Loucy (cell line): ENCODE results near the gene RAB6A.

Source experiments
- H2AFZ ChIP-seq: fragments of 200-600 bp; sonication (generic); 2 replicates; pipeline ENCODE4 v1.6.0; 2016; ENCODE audit warnings: antibody characterized with exemption, mild to moderate bottlenecking, low read length, moderate library complexity
- H3F3A ChIP-seq: fragments of 200-600 bp; 2 replicates; pipeline ENCODE4 v1.6.0; 2016; ENCODE audit warnings: antibody characterized with exemption, low read depth, mild to moderate bottlenecking
- H3K27me3 ChIP-seq: fragments of 200-600 bp; sonication (generic); 2 replicates; pipeline ENCODE4 v1.6.1; 2014; ENCODE audit warnings: low read length, mild to moderate bottlenecking; ENCODE audit not compliant: insufficient read depth, poor library complexity, severe bottlenecking
- H3K36me3 ChIP-seq: fragments of 200-600 bp; sonication (generic); 2 replicates; pipeline ENCODE4 v1.6.1; 2016; ENCODE audit warnings: low read length; ENCODE audit not compliant: insufficient read depth
- H3K4me1 ChIP-seq: fragments of 200-600 bp; sonication (generic); 2 replicates; pipeline ENCODE4 v1.5.1; 2014; ENCODE audit warnings: low read length, mild to moderate bottlenecking; ENCODE audit not compliant: insufficient read depth, poor library complexity, severe bottlenecking
- H3K4me2 ChIP-seq: fragments of 200-600 bp; sonication (generic); 2 replicates; pipeline ENCODE4 v1.6.0; 2014; ENCODE audit warnings: antibody characterized with exemption, low read length, low read depth, mild to moderate bottlenecking; ENCODE audit not compliant: poor library complexity, severe bottlenecking
- H3K4me3 ChIP-seq: fragments of 200-600 bp; sonication (generic); 2 replicates; pipeline ENCODE4 v1.5.1; 2014; ENCODE audit warnings: low read length, mild to moderate bottlenecking, mixed read lengths; ENCODE audit not compliant: poor library complexity, severe bottlenecking
- H3K79me2 ChIP-seq: fragments of 200-600 bp; sonication (generic); 2 replicates; pipeline ENCODE4 v1.6.1; 2014; ENCODE audit warnings: low read length; ENCODE audit not compliant: insufficient read depth
- H3K9ac ChIP-seq: fragments of 200-600 bp; sonication (generic); 2 replicates; pipeline ENCODE4 v1.6.0; 2014; ENCODE audit warnings: mild to moderate bottlenecking, low read depth, low read length, moderate library complexity; ENCODE audit not compliant: poor library complexity, severe bottlenecking
- H3K9me2 ChIP-seq: fragments of 200-600 bp; sonication (generic); replicated peaks from 2 replicates; pipeline ENCODE4 v1.6.1; 2016; ENCODE audit warnings: low read depth, low read length, mixed read lengths
- H3K9me3 ChIP-seq: fragments of 200-600 bp; sonication (generic); 2 replicates; pipeline ENCODE4 v1.6.1; 2014; ENCODE audit warnings: mild to moderate bottlenecking, antibody characterized with exemption, low read length, low read depth; ENCODE audit not compliant: insufficient read depth
- H4K20me1 ChIP-seq: fragments of 200-600 bp; sonication (generic); 2 replicates; pipeline ENCODE4 v1.6.0; 2014; ENCODE audit warnings: antibody characterized with exemption, low read length, mild to moderate bottlenecking; ENCODE audit not compliant: insufficient read depth, poor library complexity, severe bottlenecking
- CTCF ChIP-seq: fragments of 200-600 bp; sonication (generic); conservative IDR thresholded peaks from 2 replicates; pipeline ENCODE4 v1.5.1; 2014; ENCODE audit warnings: mild to moderate bottlenecking, antibody characterized with exemption, low read length
- EZH2phosphoT487 ChIP-seq: fragments of 200-600 bp; IDR thresholded peaks from 2 replicates; pipeline ENCODE4 v1.6.1; 2018; ENCODE audit warnings: antibody characterized with exemption, mild to moderate bottlenecking, moderate library complexity, borderline replicate concordance

RAB6A gene

GRCh38 chr11:73750228-73750627 is 10.6 kb downstream of the RAB6A start:
- peaks cover 60% of the 10 kb centered on the region for H4K20me1 ChIP-seq
- H3K9me3 ChIP-seq, result no peaks in the 10 kb centered on the region
- no peak overlapping the region for H2AFZ ChIP-seq
- peaks cover 95% of the 10 kb centered on the region for H3K79me2 ChIP-seq
- H3K27me3 ChIP-seq, result no peaks in the 10 kb centered on the region
- H3K4me3 ChIP-seq, result no peak overlapping the region
- H3K4me1 ChIP-seq, result peaks cover 11% of the 10 kb centered on the region
- TF ChIP-seq CTCF (no peak), EZH2phosphoT487 (no peak)
- no peaks in the 10 kb centered on the region; the same call in 1 of the 2 replicates for H3K36me3 ChIP-seq
- H3F3A ChIP-seq, result no peaks in the 10 kb centered on the region; the same call in 1 of the 2 replicates
- H3K9me2 ChIP-seq, result no peaks in the 10 kb centered on the region
- no peak overlapping the region for H3K9ac ChIP-seq
- no peak overlapping the region for H3K4me2 ChIP-seq

- H3K4me1 ChIP-seq, result peaks cover 11% of the 10 kb centered on the region
These were observed 11.8 kb downstream of the RAB6A start for GRCh38 chr11:73749118-73749517.

GRCh38 chr11:73748300-73748699 is 12.6 kb downstream of the RAB6A start:
- Histone ChIP-seq H2AFZ (no peak overlapping the region), H3K9ac (no peak overlapping the region), H3K79me2 (peaks cover 98% of the 10 kb centered on the region), H3K9me3 (no peaks in the 10 kb centered on the region), H3K36me3 (no peaks in the 10 kb centered on the region; the same call in 1 of the 2 replicates), H4K20me1 (peaks cover 52% of the 10 kb centered on the region), H3K4me3 (no peak overlapping the region), H3K27me3 (no peaks in the 10 kb centered on the region), H3K4me2 (no peak overlapping the region), H3K9me2 (no peaks in the 10 kb centered on the region), H3F3A (no peaks in the 10 kb centered on the region; the same call in 1 of the 2 replicates), H3K4me1 (peaks cover 11% of the 10 kb centered on the region)
- no peak for TF ChIP-seq CTCF
- TF ChIP-seq EZH2phosphoT487, result no peak

More at GRCh38 chr11:73749118-73749517, 11.8 kb downstream of the RAB6A start:
- no peaks in the 10 kb centered on the region; the same call in 1 of the 2 replicates for H3F3A ChIP-seq
- H3K9me2 ChIP-seq, result no peaks in the 10 kb centered on the region
- no peak overlapping the region for H2AFZ ChIP-seq
- H3K4me3 ChIP-seq, result no peak overlapping the region
- no peaks in the 10 kb centered on the region for H3K27me3 ChIP-seq
- TF ChIP-seq EZH2phosphoT487, result no peak
- no peak for TF ChIP-seq CTCF
- no peaks in the 10 kb centered on the region; the same call in 1 of the 2 replicates for H3K36me3 ChIP-seq
- no peak overlapping the region for H3K4me2 ChIP-seq
- H3K79me2 ChIP-seq, result peaks cover 98% of the 10 kb centered on the region
- no peak overlapping the region for H3K9ac ChIP-seq
- peaks cover 59% of the 10 kb centered on the region for H4K20me1 ChIP-seq
- no peaks in the 10 kb centered on the region for H3K9me3 ChIP-seq
